ENCODE results near the gene AFF3. TPM values are rescaled to one million over a fixed set of nuclear protein-coding genes. Genes with fewer than 3 reads are reported as not detected.

The AFF3 gene
- total RNA-seq, 1 experiment from 2014 or later: not detected

DNA sequence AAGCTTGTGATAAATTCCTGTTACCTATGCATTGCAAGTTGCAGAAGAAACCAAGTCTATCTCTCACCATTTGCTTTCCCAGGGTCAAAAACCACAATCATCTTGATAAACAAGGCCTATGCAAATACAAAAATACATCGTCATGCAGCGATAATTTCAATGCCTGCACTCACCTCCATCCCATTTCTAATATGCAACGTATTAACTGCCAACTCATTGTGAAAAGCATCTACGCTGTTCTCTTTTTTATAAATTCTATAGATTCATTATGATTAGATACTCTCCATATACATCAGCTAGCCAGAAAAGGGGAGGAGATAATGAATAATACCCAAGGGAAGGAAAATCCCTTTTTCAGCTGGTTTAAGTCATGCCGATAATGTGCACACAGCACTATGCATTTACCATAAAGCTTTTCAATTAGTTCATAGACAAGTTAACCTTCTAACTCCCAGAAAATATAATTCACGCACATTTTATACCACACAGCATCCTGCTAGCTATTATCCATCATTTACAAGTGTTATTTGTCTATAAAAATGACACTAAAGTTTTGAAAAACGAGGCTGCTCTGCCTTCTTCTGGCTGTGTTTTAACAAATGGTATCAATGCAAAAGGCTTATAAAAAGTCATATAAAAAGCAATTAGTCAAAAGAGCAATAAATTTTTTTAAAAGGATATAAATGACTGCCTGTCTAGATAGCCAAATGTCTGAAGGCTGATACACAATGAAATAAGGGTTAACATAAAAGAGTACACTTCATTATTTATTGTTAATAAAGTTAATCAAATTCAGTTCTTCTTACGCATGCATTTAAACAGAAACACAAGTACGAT, 77.6 kb downstream of the AFF3 start:
- no peaks in the 10 kb centered on the region for H3K36me3 ChIP-seq (ENCODE audit: insufficient read depth, low read length, poor library complexity, severe bottlenecking)
- CTCF ChIA-PET: no interaction called here
- no peak for TF ChIP-seq EZH2 (IDR thresholded peaks at IDR 0.05; ENCODE audit: borderline replicate concordance, low read depth, low read length, poor library complexity, severe bottlenecking)
- TF ChIP-seq, protein P1, sequence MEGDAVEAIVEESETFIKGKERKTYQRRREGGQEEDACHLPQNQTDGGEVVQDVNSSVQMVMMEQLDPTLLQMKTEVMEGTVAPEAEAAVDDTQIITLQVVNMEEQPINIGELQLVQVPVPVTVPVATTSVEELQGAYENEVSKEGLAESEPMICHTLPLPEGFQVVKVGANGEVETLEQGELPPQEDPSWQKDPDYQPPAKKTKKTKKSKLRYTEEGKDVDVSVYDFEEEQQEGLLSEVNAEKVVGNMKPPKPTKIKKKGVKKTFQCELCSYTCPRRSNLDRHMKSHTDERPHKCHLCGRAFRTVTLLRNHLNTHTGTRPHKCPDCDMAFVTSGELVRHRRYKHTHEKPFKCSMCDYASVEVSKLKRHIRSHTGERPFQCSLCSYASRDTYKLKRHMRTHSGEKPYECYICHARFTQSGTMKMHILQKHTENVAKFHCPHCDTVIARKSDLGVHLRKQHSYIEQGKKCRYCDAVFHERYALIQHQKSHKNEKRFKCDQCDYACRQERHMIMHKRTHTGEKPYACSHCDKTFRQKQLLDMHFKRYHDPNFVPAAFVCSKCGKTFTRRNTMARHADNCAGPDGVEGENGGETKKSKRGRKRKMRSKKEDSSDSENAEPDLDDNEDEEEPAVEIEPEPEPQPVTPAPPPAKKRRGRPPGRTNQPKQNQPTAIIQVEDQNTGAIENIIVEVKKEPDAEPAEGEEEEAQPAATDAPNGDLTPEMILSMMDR (conservative IDR thresholded peaks at IDR 0.05; ENCODE audit: low read depth, low read length): no peak
- no peak overlapping the region for H3K4me3 ChIP-seq (ENCODE audit: low read depth, low read length, poor library complexity, severe bottlenecking)
- H3K27ac ChIP-seq (ENCODE audit: low read depth, low read length, poor library complexity, severe bottlenecking): no peak overlapping the region
- no TSS peak for BruUV-seq (replicated peaks)
- POLR2A ChIA-PET (ENCODE audit: low non-redundant PET): no interaction called here
- intact Hi-C loops (cut with micrococcal nuclease; ENCODE audit: unreplicated experiment): no loop called here
- no peaks in the 10 kb centered on the region for H3K9me3 ChIP-seq (ENCODE audit: low read depth, low read length, poor library complexity, severe bottlenecking)
- H3K27me3 ChIP-seq (replicated peaks; ENCODE audit: insufficient read depth, low read depth, low read length, poor library complexity): peaks cover 39% of the 10 kb centered on the region
- DNase-seq (ENCODE audit: low spot score): no peak
- no peaks in the 10 kb centered on the region for H3K4me1 ChIP-seq (ENCODE audit: insufficient read depth, low read length, poor library complexity, severe bottlenecking)

DNA sequence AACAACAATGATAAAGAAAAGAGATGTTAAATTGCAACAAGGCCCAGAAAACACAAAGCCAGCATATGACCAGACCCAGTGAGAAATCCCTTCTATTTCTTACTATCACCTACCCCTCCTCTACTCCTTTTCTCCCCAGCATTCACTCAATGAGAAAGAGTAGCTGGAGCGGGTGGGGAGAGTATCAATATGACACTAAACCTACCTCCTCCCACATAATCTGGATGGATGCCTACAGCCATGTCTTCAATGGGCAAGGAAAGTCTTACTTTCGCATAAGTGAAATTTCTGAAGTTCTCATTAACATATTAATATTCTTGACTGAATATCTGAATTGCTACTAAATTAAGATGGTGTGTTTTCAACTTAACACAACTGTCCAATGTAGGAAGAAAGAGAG, 78.2 kb downstream of the AFF3 start:
- Histone ChIP-seq H3K27me3 (replicated peaks; ENCODE audit: insufficient read depth, low read depth, low read length, poor library complexity) (peaks cover 32% of the 10 kb centered on the region), H3K4me3 (ENCODE audit: low read depth, low read length, poor library complexity, severe bottlenecking) (no peak overlapping the region), H3K9me3 (ENCODE audit: low read depth, low read length, poor library complexity, severe bottlenecking) (no peaks in the 10 kb centered on the region), H3K36me3 (ENCODE audit: insufficient read depth, low read length, poor library complexity, severe bottlenecking) (no peaks in the 10 kb centered on the region), H3K4me1 (ENCODE audit: insufficient read depth, low read length, poor library complexity, severe bottlenecking) (no peaks in the 10 kb centered on the region), H3K27ac (ENCODE audit: low read depth, low read length, poor library complexity, severe bottlenecking) (no peak overlapping the region)
- no peak for TF ChIP-seq EZH2 (IDR thresholded peaks at IDR 0.05; ENCODE audit: borderline replicate concordance, low read depth, low read length, poor library complexity, severe bottlenecking)
- TF ChIP-seq, protein P1 (conservative IDR thresholded peaks at IDR 0.05; ENCODE audit: low read depth, low read length): no peak
- no peak for DNase-seq (ENCODE audit: low spot score)
- intact Hi-C loops (cut with micrococcal nuclease; ENCODE audit: unreplicated experiment): no loop called here
- no TSS peak for BruUV-seq (replicated peaks)
- ChIA-PET CTCF (no interaction called here), POLR2A (ENCODE audit: low non-redundant PET) (no interaction called here)

DNA sequence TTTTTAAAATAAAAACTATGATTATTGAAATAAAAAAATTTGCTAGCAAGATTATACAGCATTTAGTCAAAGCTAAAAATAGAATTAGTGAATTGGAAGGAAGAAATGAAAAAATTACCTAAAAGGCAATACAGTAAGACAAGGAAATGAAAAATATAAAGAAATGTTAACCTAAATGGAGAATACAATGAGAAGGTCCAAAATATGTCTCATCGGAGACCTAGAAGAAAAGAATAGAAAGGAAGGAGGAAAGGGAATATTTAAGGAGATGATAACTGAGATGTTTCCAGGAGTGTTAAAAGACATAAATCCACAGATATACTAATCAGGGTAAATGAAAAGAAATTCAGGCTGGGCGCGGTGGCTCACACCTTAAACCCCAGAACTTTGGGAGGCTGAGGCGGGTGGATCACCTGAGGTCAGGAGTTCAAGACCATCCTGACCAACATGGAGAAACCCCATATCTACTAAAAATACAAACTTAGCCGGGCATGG, 78.9 kb downstream of the AFF3 start:
- H3K27me3 ChIP-seq (replicated peaks; ENCODE audit: insufficient read depth, low read depth, low read length, poor library complexity): peaks cover 27% of the 10 kb centered on the region
- H3K36me3 ChIP-seq (ENCODE audit: insufficient read depth, low read length, poor library complexity, severe bottlenecking): no peaks in the 10 kb centered on the region
- TF ChIP-seq, protein P1 (conservative IDR thresholded peaks at IDR 0.05; ENCODE audit: low read depth, low read length): no peak
- no peak for TF ChIP-seq EZH2 (IDR thresholded peaks at IDR 0.05; ENCODE audit: borderline replicate concordance, low read depth, low read length, poor library complexity, severe bottlenecking)
- POLR2A ChIA-PET (ENCODE audit: low non-redundant PET): no interaction called here
- H3K4me3 ChIP-seq (ENCODE audit: low read depth, low read length, poor library complexity, severe bottlenecking): no peak overlapping the region
- no TSS peak for BruUV-seq (replicated peaks)
- H3K9me3 ChIP-seq (ENCODE audit: low read depth, low read length, poor library complexity, severe bottlenecking): no peaks in the 10 kb centered on the region
- no peak for DNase-seq (ENCODE audit: low spot score)
- CTCF ChIA-PET: no interaction called here
- intact Hi-C loops (cut with micrococcal nuclease; ENCODE audit: unreplicated experiment): no loop called here
- H3K27ac ChIP-seq (ENCODE audit: low read depth, low read length, poor library complexity, severe bottlenecking): no peak overlapping the region
- H3K4me1 ChIP-seq (ENCODE audit: insufficient read depth, low read length, poor library complexity, severe bottlenecking): no peaks in the 10 kb centered on the region

Data from A673 (cell line).